Measurements from ENCODE around the gene UROS.

GRCh38 chr10:125739994-125740679 lies 82.9 kb downstream of the UROS start:
- TF ChIP-seq POLR2A (IDR thresholded peaks at IDR 0.05) (no peak), CTCF (IDR thresholded peaks at IDR 0.05) (no peak), EP300 (IDR thresholded peaks at IDR 0.05) (no peak)
